ENCODE measurements around the gene CCNO.

CCNO gene

DNA sequence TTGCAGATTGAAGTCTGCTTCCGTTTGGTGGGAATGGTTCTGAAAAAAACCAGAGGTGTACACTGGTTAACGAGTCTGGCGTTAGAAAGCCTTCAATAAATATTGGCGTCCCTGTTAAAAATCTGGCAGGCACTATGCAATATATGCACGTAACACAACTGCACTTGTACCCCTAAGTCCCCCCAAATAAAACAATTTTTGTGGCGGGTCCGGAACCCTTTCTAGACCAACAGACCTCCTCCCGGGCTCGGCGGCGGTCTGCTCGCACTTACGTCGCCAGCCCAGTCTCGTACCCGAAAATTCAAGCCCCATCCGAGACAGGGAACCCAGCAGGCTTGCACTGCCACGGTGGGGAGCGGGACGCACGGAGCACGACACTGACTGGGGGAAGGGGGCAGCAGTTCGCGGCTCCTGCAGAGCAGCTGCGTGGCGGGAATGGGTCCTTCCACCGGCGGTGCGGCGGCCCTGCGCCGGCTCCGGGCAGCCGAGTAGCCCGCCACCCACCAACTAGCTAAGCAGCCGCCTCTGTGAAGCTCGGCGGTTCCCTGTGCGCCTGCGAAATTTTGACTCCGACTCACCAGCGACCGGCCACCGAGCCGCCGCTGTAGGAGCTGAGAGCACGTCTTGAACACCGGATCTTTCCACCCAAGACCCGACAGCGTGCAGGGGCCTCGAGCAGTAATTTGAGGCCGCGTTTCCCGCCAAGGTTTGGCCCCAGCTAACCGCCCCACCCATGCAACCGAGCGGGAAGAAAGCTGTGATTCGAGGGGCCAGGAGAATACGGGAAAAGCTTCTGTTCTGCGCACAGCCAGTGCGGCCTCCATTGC is 10.2 kb downstream of the CCNO start:
- DNase-seq (ENCODE audit: low read depth in 2 of 2) = no peak

- DNase-seq (ENCODE audit: low read depth in 2 of 2) = no peak
Observed at GRCh38 chr5:55222092-55222984, 11.1 kb downstream of the CCNO start.

GRCh38 chr5:55220433-55221185 is 12.8 kb downstream of the CCNO start:
- DNase-seq (ENCODE audit: low read depth in 2 of 2) = no peak

DNA sequence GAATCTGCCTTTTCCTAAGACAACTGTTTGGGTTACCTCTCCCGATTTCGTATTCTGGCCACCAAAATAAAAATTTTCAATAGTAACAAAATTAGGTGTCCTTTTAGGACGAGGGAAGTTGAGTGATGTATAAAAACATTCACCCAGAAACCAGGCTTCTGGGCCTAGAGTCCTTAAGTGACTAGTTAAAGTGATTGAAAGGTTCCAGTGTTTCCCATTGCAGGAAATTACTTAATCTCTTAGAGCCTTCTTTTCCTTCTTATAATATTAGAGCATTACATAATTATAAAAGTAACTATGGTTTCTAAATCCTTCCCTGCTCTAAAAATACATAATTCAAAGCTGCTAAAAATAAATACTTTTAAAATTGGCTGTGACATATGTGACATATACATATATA is 13.6 kb downstream of the CCNO start:
- no peak for DNase-seq (ENCODE audit: low read depth in 2 of 2)

DNA sequence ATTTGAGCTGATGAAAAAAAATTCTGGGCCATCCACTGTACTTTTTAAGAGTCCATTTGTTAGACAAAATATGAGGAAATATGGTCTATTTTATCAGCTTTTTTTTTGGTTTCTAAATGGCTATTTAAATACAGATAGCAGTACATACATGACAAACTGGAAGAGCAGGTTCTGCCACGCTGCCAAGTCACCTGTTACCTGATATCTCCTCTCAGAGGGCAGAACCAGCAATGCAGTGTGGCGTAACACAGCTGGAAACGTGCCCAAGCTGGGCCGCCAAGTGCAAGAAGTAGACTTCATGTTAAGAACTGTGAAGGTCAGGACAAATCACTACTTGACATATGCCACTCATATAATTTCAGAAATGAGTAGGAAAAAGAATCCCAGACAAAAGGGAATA is 14.4 kb downstream of the CCNO start:
- no peak for DNase-seq (ENCODE audit: low read depth in 2 of 2)

DNA sequence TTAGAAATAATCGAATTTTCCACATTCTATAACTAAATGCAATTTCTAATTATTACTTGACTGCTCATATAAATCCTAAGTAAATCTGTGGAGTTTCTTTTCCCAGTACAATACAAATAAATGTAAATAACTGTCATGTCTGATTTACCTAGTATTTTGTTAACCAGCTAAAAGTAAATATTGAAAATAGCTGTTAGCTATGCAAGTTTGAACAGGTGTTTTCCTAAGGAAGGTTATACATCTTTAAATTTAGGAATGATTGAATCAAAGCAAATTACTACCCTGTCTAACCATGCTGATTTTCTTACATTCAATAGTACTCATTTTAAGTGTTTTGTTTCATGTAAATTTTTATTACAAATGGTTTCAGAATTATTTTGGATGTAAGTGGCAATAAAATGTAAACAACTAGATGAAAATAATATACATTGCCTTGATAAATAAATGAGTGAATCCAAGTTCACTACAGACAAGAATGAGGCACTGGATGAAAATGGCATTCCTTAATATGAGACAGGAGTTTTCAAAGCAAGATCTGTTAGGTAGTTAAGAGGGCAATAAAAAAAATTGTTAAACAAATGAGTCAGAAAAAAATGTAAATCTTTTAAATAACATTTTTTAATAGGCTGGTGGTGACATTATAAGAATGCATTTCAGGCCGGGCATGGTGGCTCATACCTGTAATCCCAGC is 22.1 kb downstream of the CCNO start:
- DNase-seq (ENCODE audit: low read depth in 2 of 2) = no peak

- DNase-seq (ENCODE audit: low read depth in 2 of 2) = no peak
Observed at GRCh38 chr5:55205001-55205400, 28.4 kb downstream of the CCNO start.

- no peak for DNase-seq (ENCODE audit: low read depth in 2 of 2)
Observed at GRCh38 chr5:55191165-55191564, 42.2 kb downstream of the CCNO start.

GRCh38 chr5:55188656-55189540 is 44.5 kb downstream of the CCNO start:
- no peak for DNase-seq (ENCODE audit: low read depth in 2 of 2)

GRCh38 chr5:55187370-55187769 is 46.0 kb downstream of the CCNO start:
- no peak for DNase-seq (ENCODE audit: low read depth in 2 of 2)

All from stimulated activated CD8-positive, alpha-beta memory T cell treated with anti-CD3 and anti-CD28 coated beads, Interleukin-7, amount 100 ng/mL, for 4 hours (primary cell).